ENCODE measurements around the gene UHRF2. TPM values are rescaled to one million over a fixed set of nuclear protein-coding genes. Genes with fewer than 3 reads are reported as not detected.
A peak's percentile ranks its signal among the peaks of the same experiment; 100 is the strongest.

UHRF2 gene
- total RNA-seq, 1 donor from 2014 or later, result 53.8 TPM

- Histone ChIP-seq H3K4me1 (ENCODE audit: control insufficient read depth in 3 of 3, insufficient read depth in 3 of 3, low read length in 3 of 3) (peaks cover 0 to 5% (median 0%) of the 10 kb centered on the region in 3 donors), H3K36me3 (ENCODE audit: control insufficient read depth in 3 of 3, insufficient read depth in 3 of 3, low read length in 3 of 3) (no peaks in the 10 kb centered on the region), H3K27ac (ENCODE audit: low read depth, low read length) (no peak overlapping the region), H3K4me3 (ENCODE audit: low read length in 3 of 3) (no peak overlapping the region), H3K9ac (ENCODE audit: low read depth in 1 of 3, low read length in 3 of 3) (no peak overlapping the region), H3K9me3 (ENCODE audit: control insufficient read depth in 3 of 3, low read length in 3 of 3) (no peaks in the 10 kb centered on the region), H3K27me3 (ENCODE audit: control insufficient read depth in 3 of 3, insufficient read depth in 3 of 3, low read length in 3 of 3) (peaks cover 0 to 4% (median 0%) of the 10 kb centered on the region in 3 donors)
Observed at GRCh38 chr9:6407778-6408177, 5.2 kb upstream of the UHRF2 start.

GRCh38 chr9:6408320-6408719, 4.7 kb upstream of the UHRF2 start:
- H3K9ac ChIP-seq (ENCODE audit: low read depth in 1 of 3, low read length in 3 of 3), result no peak overlapping the region
- peaks cover 0 to 5% (median 0%) of the 10 kb centered on the region in 3 donors for H3K4me1 ChIP-seq (ENCODE audit: control insufficient read depth in 3 of 3, insufficient read depth in 3 of 3, low read length in 3 of 3)
- H3K36me3 ChIP-seq (ENCODE audit: control insufficient read depth in 3 of 3, insufficient read depth in 3 of 3, low read length in 3 of 3), result no peaks in the 10 kb centered on the region
- H3K27me3 ChIP-seq (ENCODE audit: control insufficient read depth in 3 of 3, insufficient read depth in 3 of 3, low read length in 3 of 3), result peaks cover 0 to 4% (median 0%) of the 10 kb centered on the region in 3 donors
- no peak overlapping the region for H3K4me3 ChIP-seq (ENCODE audit: low read length in 3 of 3)
- no peak overlapping the region for H3K27ac ChIP-seq (ENCODE audit: low read depth, low read length)
- H3K9me3 ChIP-seq (ENCODE audit: control insufficient read depth in 3 of 3, low read length in 3 of 3), result no peaks in the 10 kb centered on the region

- no peaks in the 10 kb centered on the region for H3K9me3 ChIP-seq (ENCODE audit: control insufficient read depth in 3 of 3, low read length in 3 of 3)
- H3K4me3 ChIP-seq (ENCODE audit: low read length in 3 of 3), result no peak overlapping the region
- no peaks in the 10 kb centered on the region for H3K36me3 ChIP-seq (ENCODE audit: control insufficient read depth in 3 of 3, insufficient read depth in 3 of 3, low read length in 3 of 3)
- peaks cover 0 to 4% (median 0%) of the 10 kb centered on the region in 3 donors for H3K27me3 ChIP-seq (ENCODE audit: control insufficient read depth in 3 of 3, insufficient read depth in 3 of 3, low read length in 3 of 3)
- peaks cover 6 to 12% (median 8%) of the 10 kb centered on the region in 3 donors for H3K4me1 ChIP-seq (ENCODE audit: control insufficient read depth in 3 of 3, insufficient read depth in 3 of 3, low read length in 3 of 3)
- no peak overlapping the region for H3K27ac ChIP-seq (ENCODE audit: low read depth, low read length)
- no peak overlapping the region for H3K9ac ChIP-seq (ENCODE audit: low read depth in 1 of 3, low read length in 3 of 3)
Observed at GRCh38 chr9:6409811-6410210, 3.2 kb upstream of the UHRF2 start.

GRCh38 chr9:6410633-6411032, 2.4 kb upstream of the UHRF2 start:
- peaks cover 9 to 17% (median 11%) of the 10 kb centered on the region in 3 donors for H3K4me1 ChIP-seq (ENCODE audit: control insufficient read depth in 3 of 3, insufficient read depth in 3 of 3, low read length in 3 of 3)
- H3K9ac ChIP-seq (ENCODE audit: low read depth in 1 of 3, low read length in 3 of 3), result no peak overlapping the region
- H3K4me3 ChIP-seq (ENCODE audit: low read length in 3 of 3), result no peak overlapping the region
- H3K27ac ChIP-seq (ENCODE audit: low read depth, low read length), result no peak overlapping the region
- no peaks in the 10 kb centered on the region for H3K36me3 ChIP-seq (ENCODE audit: control insufficient read depth in 3 of 3, insufficient read depth in 3 of 3, low read length in 3 of 3)
- peaks cover 0 to 4% (median 0%) of the 10 kb centered on the region in 3 donors for H3K27me3 ChIP-seq (ENCODE audit: control insufficient read depth in 3 of 3, insufficient read depth in 3 of 3, low read length in 3 of 3)
- H3K9me3 ChIP-seq (ENCODE audit: control insufficient read depth in 3 of 3, low read length in 3 of 3), result no peaks in the 10 kb centered on the region

- H3K9ac ChIP-seq (ENCODE audit: low read depth in 1 of 3, low read length in 3 of 3), result peak overlapping the region; percentile 82 to 90 (median 88)
- H3K9me3 ChIP-seq (ENCODE audit: control insufficient read depth in 3 of 3, low read length in 3 of 3), result no peaks in the 10 kb centered on the region
- H3K36me3 ChIP-seq (ENCODE audit: control insufficient read depth in 3 of 3, insufficient read depth in 3 of 3, low read length in 3 of 3), result peaks cover 0 to 4% (median 0%) of the 10 kb centered on the region in 3 donors
- H3K27ac ChIP-seq (ENCODE audit: low read depth, low read length), result peak overlapping the region; percentile 86
- H3K4me1 ChIP-seq (ENCODE audit: control insufficient read depth in 3 of 3, insufficient read depth in 3 of 3, low read length in 3 of 3), result peaks cover 11 to 26% (median 11%) of the 10 kb centered on the region in 3 donors
- no peaks in the 10 kb centered on the region for H3K27me3 ChIP-seq (ENCODE audit: control insufficient read depth in 3 of 3, insufficient read depth in 3 of 3, low read length in 3 of 3)
- H3K4me3 ChIP-seq (ENCODE audit: low read length in 3 of 3), result peak overlapping the region; percentile 81 to 89 (median 88)
Observed at GRCh38 chr9:6413365-6414246, 607 bp downstream of the UHRF2 start.

GRCh38 chr9:6414247-6414641, 1.2 kb downstream of the UHRF2 start:
- Histone ChIP-seq H3K9ac (ENCODE audit: low read depth in 1 of 3, low read length in 3 of 3) (peak overlapping the region; percentile 82 to 90 (median 88)), H3K36me3 (ENCODE audit: control insufficient read depth in 3 of 3, insufficient read depth in 3 of 3, low read length in 3 of 3) (peaks cover 0 to 4% (median 0%) of the 10 kb centered on the region in 3 donors), H3K9me3 (ENCODE audit: control insufficient read depth in 3 of 3, low read length in 3 of 3) (no peaks in the 10 kb centered on the region), H3K4me1 (ENCODE audit: control insufficient read depth in 3 of 3, insufficient read depth in 3 of 3, low read length in 3 of 3) (peaks cover 11 to 30% (median 11%) of the 10 kb centered on the region in 3 donors), H3K27me3 (ENCODE audit: control insufficient read depth in 3 of 3, insufficient read depth in 3 of 3, low read length in 3 of 3) (no peaks in the 10 kb centered on the region), H3K27ac (ENCODE audit: low read depth, low read length) (peak overlapping the region; percentile 86), H3K4me3 (ENCODE audit: low read length in 3 of 3) (peak overlapping the region; percentile 81 to 89 (median 88))

- H3K9ac ChIP-seq (ENCODE audit: low read depth in 1 of 3, low read length in 3 of 3), result peak overlapping the region in 1 of 3 donors; percentile 1
- H3K36me3 ChIP-seq (ENCODE audit: control insufficient read depth in 3 of 3, insufficient read depth in 3 of 3, low read length in 3 of 3), result peaks cover 0 to 4% (median 0%) of the 10 kb centered on the region in 3 donors
- H3K27ac ChIP-seq (ENCODE audit: low read depth, low read length), result no peak overlapping the region
- H3K4me1 ChIP-seq (ENCODE audit: control insufficient read depth in 3 of 3, insufficient read depth in 3 of 3, low read length in 3 of 3), result peaks cover 11 to 30% (median 11%) of the 10 kb centered on the region in 3 donors
- H3K4me3 ChIP-seq (ENCODE audit: low read length in 3 of 3), result peak overlapping the region in 1 of 3 donors; percentile 88
- no peaks in the 10 kb centered on the region for H3K9me3 ChIP-seq (ENCODE audit: control insufficient read depth in 3 of 3, low read length in 3 of 3)
- no peaks in the 10 kb centered on the region for H3K27me3 ChIP-seq (ENCODE audit: control insufficient read depth in 3 of 3, insufficient read depth in 3 of 3, low read length in 3 of 3)
Observed at GRCh38 chr9:6415266-6415665, 2.3 kb downstream of the UHRF2 start.

- no peak overlapping the region for H3K27ac ChIP-seq (ENCODE audit: low read depth, low read length)
- peaks cover 11 to 28% (median 11%) of the 10 kb centered on the region in 3 donors for H3K4me1 ChIP-seq (ENCODE audit: control insufficient read depth in 3 of 3, insufficient read depth in 3 of 3, low read length in 3 of 3)
- no peaks in the 10 kb centered on the region for H3K9me3 ChIP-seq (ENCODE audit: control insufficient read depth in 3 of 3, low read length in 3 of 3)
- H3K27me3 ChIP-seq (ENCODE audit: control insufficient read depth in 3 of 3, insufficient read depth in 3 of 3, low read length in 3 of 3), result no peaks in the 10 kb centered on the region
- peak overlapping the region in 1 of 3 donors; percentile 30 for H3K4me3 ChIP-seq (ENCODE audit: low read length in 3 of 3)
- no peak overlapping the region for H3K9ac ChIP-seq (ENCODE audit: low read depth in 1 of 3, low read length in 3 of 3)
- peaks cover 0 to 4% (median 4%) of the 10 kb centered on the region in 3 donors for H3K36me3 ChIP-seq (ENCODE audit: control insufficient read depth in 3 of 3, insufficient read depth in 3 of 3, low read length in 3 of 3)
Observed at GRCh38 chr9:6417186-6417585, 4.2 kb downstream of the UHRF2 start.

GRCh38 chr9:6418764-6419163, 5.8 kb downstream of the UHRF2 start:
- H3K9ac ChIP-seq (ENCODE audit: low read depth in 1 of 3, low read length in 3 of 3), result no peak overlapping the region
- H3K27me3 ChIP-seq (ENCODE audit: control insufficient read depth in 3 of 3, insufficient read depth in 3 of 3, low read length in 3 of 3), result no peaks in the 10 kb centered on the region
- peaks cover 11 to 24% (median 11%) of the 10 kb centered on the region in 3 donors for H3K4me1 ChIP-seq (ENCODE audit: control insufficient read depth in 3 of 3, insufficient read depth in 3 of 3, low read length in 3 of 3)
- no peak overlapping the region for H3K27ac ChIP-seq (ENCODE audit: low read depth, low read length)
- no peaks in the 10 kb centered on the region for H3K9me3 ChIP-seq (ENCODE audit: control insufficient read depth in 3 of 3, low read length in 3 of 3)
- H3K4me3 ChIP-seq (ENCODE audit: low read length in 3 of 3), result no peak overlapping the region
- H3K36me3 ChIP-seq (ENCODE audit: control insufficient read depth in 3 of 3, insufficient read depth in 3 of 3, low read length in 3 of 3), result peaks cover 0 to 4% (median 4%) of the 10 kb centered on the region in 3 donors

- H3K36me3 ChIP-seq (ENCODE audit: control insufficient read depth in 3 of 3, insufficient read depth in 3 of 3, low read length in 3 of 3), result peaks cover 0 to 4% (median 0%) of the 10 kb centered on the region in 3 donors
- H3K27me3 ChIP-seq (ENCODE audit: control insufficient read depth in 3 of 3, insufficient read depth in 3 of 3, low read length in 3 of 3), result no peaks in the 10 kb centered on the region
- no peak overlapping the region for H3K27ac ChIP-seq (ENCODE audit: low read depth, low read length)
- H3K4me3 ChIP-seq (ENCODE audit: low read length in 3 of 3), result no peak overlapping the region
- peaks cover 0 to 7% (median 0%) of the 10 kb centered on the region in 3 donors for H3K4me1 ChIP-seq (ENCODE audit: control insufficient read depth in 3 of 3, insufficient read depth in 3 of 3, low read length in 3 of 3)
- H3K9me3 ChIP-seq (ENCODE audit: control insufficient read depth in 3 of 3, low read length in 3 of 3), result no peaks in the 10 kb centered on the region
- H3K9ac ChIP-seq (ENCODE audit: low read depth in 1 of 3, low read length in 3 of 3), result no peak overlapping the region
Observed at GRCh38 chr9:6424940-6425339, 11.9 kb downstream of the UHRF2 start.
